KOPT-K1 (cell line): ENCODE measurements around the gene PPM1M.

ENCODE experiments used
- H3K27ac ChIP-seq: fragments of 200-600 bp; sonication (generic); 2 replicates; pipeline ENCODE4 v1.5.1; 2016; ENCODE audit warnings: antibody characterized with exemption, mild to moderate bottlenecking, low read depth, low read length; ENCODE audit not compliant: poor library complexity, severe bottlenecking
- H3K36me3 ChIP-seq: fragments of 200-600 bp; sonication (generic); 2 replicates; pipeline ENCODE4 v1.5.1; 2017; ENCODE audit warnings: antibody characterized with exemption, mild to moderate bottlenecking, low read length, moderate library complexity; ENCODE audit not compliant: insufficient read depth
- H3K9me3 ChIP-seq: fragments of 200-600 bp; sonication (generic); 2 replicates; pipeline ENCODE4 v1.5.1; 2017; ENCODE audit warnings: antibody characterized with exemption, low read length, mild to moderate bottlenecking; ENCODE audit not compliant: insufficient read depth, poor library complexity, severe bottlenecking

PPM1M gene

GRCh38 chr3:52222319-52223221, 23.0 kb upstream of the PPM1M start:
- H3K36me3 ChIP-seq: peaks cover 19% of the 10 kb centered on the region; the same call in 1 of the 2 replicates
- peak overlapping the region; percentile 90 for H3K27ac ChIP-seq
- H3K9me3 ChIP-seq: no peaks in the 10 kb centered on the region

- peaks cover 30% of the 10 kb centered on the region for H3K36me3 ChIP-seq
- H3K9me3 ChIP-seq: no peaks in the 10 kb centered on the region
- peak overlapping the region; percentile 90 for H3K27ac ChIP-seq
Observed at GRCh38 chr3:52223449-52224408, 21.8 kb upstream of the PPM1M start.

DNA sequence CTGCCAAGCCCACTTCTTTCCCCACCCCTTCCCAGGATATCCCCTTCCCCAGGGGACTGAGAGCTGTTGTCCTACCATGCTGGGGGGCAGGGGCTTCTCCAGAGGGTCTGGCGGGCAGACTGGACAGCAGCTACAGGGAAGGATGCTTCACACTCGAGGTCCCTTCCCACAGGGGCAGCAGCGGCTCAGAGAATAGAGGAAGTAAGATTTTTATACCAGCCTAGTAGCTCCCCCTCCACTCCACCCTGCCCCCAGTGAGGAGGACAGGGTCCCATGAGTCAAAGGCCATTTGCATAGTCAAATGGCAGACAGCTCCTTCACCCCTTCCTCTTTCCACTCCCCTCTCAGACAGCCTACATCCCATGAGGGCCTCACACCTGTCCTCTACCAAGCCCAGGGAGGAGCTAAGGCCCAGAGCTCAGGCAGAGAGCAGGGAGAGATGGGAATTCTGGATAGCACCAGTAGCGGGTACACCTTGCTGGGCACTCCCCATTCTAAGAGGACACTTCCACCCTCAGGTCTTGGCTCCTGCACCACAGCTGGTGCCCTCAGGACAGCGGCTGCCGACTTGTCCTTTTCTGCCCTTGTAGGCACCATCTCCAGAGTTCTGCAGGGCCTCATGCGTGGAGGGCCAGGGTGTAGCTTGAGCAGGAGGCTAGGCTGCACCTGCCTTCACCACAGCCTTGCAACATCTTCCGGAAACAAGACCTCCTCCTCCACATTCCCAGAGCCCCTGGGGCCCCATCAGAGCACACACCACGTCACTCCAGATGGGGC, 19.9 kb upstream of the PPM1M start, which contains the start of gene TLR9:
TSS of gene TLR9 (minus strand) at position 194 of the 777 bp plus-strand sequence. CDS start at position 78, 116 bp downstream.
- H3K36me3 ChIP-seq: peaks cover 48% of the 10 kb centered on the region
- peak within 1 kb of the TSS; percentile 90 for H3K27ac ChIP-seq
- no peaks in the 10 kb centered on the region for H3K9me3 ChIP-seq

DNA sequence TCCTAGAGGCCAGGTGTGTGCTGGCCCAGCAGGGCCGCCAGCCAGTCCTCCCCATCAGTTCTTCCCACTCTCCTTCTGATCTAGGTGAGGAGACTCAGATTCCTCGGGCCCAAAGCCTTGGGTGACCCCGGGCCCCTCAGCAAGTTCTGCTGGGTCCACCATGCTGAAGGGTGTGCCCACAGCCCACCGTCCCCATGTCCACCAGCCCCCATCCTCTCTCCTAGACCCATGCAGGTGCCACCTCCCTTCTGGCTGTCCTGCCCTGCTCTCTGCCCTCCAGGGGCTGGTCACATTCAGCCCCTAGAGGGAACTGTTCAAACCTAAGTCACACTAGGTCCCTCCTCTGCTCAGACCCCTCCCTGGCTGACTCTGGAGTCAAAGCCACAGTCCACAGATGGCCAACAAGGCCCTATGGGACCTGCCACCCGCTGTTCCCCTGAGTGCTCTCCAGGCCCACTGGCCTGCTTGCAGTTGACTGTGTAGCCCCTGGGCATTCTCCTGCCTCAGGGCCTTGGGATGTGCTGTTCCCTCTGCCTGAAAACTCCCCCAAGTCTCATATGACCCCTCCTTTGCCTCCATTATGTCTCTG, 19.2 kb upstream of the PPM1M start:
- H3K36me3 ChIP-seq: peaks cover 48% of the 10 kb centered on the region
- H3K9me3 ChIP-seq: no peaks in the 10 kb centered on the region
- H3K27ac ChIP-seq: peak overlapping the region; percentile 90

GRCh38 chr3:52227117-52227516, 18.4 kb upstream of the PPM1M start:
- no peaks in the 10 kb centered on the region for H3K9me3 ChIP-seq
- H3K36me3 ChIP-seq: peaks cover 53% of the 10 kb centered on the region
- peak overlapping the region; percentile 90 for H3K27ac ChIP-seq

GRCh38 chr3:52227766-52228165, 17.8 kb upstream of the PPM1M start:
- H3K36me3 ChIP-seq: peaks cover 56% of the 10 kb centered on the region

DNA sequence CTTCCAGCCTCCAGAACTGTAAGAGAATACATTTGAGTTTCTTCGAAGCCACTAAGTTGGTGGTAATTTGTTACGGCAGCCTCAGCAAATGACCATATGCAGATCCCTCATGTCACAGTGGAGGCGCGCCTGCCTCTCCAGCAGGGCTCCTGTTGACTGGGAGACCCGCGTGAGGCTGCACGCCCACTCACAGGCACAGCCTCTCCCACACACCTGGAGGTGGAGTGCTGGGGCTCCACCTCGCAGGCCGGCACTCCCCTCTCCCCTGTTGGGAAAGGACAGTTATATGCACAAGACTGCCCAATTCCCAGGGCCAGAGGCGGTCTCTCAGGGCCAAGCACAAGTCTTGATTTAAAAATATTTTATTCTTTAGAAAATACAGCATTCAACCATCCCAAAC, 17.3 kb upstream of the PPM1M start:
- peaks cover 56% of the 10 kb centered on the region for H3K36me3 ChIP-seq
- no peaks in the 10 kb centered on the region for H3K9me3 ChIP-seq
- H3K27ac ChIP-seq: peak overlapping the region; percentile 90

More at GRCh38 chr3:52227766-52228165, 17.8 kb upstream of the PPM1M start:
- H3K9me3 ChIP-seq: no peaks in the 10 kb centered on the region
- H3K27ac ChIP-seq: peak overlapping the region; percentile 90

- H3K9me3 ChIP-seq: no peaks in the 10 kb centered on the region
- no peak overlapping the region for H3K27ac ChIP-seq
- H3K36me3 ChIP-seq: peaks cover 60% of the 10 kb centered on the region
Observed at GRCh38 chr3:52228751-52229291, 16.7 kb upstream of the PPM1M start.

DNA sequence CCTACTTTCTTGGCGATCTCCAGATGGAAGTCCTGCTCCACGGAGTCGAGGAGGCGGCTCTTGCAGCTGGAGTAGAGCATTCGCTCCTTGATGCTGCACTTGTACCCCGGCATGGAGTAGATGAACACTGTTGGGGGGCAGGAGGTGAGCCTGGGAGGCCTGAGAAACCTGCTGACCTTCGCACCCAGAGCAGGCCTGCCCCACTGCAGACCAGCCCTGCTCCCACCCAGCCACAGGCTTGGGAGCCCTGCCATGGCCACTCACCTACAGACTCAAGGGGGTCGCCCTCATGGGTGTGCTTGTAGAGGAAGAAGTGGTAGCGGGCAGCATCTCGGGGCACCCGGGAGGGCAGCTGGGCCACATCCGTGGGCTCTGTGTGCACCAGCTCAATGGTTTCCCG, 15.9 kb upstream of the PPM1M start:
- peaks cover 68% of the 10 kb centered on the region for H3K36me3 ChIP-seq
- H3K9me3 ChIP-seq: no peaks in the 10 kb centered on the region
- no peak overlapping the region for H3K27ac ChIP-seq

GRCh38 chr3:52230461-52230860, 15.1 kb upstream of the PPM1M start:
- Histone ChIP-seq H3K27ac (no peak overlapping the region), H3K9me3 (no peaks in the 10 kb centered on the region), H3K36me3 (peaks cover 76% of the 10 kb centered on the region)

DNA sequence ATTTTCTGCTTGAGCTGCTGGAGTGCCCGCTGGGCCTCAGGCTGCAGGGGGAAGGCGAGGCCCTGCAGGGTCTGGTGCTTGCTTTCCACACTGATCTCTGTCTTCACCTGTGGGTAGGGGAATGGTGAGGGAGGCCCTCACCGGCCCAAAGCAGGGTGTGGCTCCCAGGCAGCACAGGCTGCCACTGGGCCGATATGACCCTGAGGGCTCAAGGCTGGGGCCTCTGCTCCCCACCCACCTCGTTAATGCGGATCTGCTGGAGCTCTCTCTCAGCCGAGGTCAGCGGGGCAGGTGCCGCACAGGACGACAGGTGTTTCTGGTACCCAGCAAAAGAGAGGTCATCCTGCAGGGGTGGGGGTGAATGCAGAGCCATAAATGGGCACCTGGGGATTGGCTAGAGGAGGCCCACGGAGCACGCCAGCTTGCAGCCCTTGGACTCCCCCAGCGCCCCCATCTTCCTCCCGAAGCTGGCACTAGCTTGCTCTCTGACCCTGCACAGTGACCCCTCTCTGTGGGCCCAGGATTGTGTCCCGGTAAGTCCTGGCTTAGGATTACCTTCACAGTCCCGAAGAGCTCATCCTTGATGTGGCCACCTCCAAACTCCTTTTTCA, 14.6 kb upstream of the PPM1M start:
- Histone ChIP-seq H3K9me3 (no peaks in the 10 kb centered on the region), H3K27ac (no peak overlapping the region), H3K36me3 (peaks cover 79% of the 10 kb centered on the region)

DNA sequence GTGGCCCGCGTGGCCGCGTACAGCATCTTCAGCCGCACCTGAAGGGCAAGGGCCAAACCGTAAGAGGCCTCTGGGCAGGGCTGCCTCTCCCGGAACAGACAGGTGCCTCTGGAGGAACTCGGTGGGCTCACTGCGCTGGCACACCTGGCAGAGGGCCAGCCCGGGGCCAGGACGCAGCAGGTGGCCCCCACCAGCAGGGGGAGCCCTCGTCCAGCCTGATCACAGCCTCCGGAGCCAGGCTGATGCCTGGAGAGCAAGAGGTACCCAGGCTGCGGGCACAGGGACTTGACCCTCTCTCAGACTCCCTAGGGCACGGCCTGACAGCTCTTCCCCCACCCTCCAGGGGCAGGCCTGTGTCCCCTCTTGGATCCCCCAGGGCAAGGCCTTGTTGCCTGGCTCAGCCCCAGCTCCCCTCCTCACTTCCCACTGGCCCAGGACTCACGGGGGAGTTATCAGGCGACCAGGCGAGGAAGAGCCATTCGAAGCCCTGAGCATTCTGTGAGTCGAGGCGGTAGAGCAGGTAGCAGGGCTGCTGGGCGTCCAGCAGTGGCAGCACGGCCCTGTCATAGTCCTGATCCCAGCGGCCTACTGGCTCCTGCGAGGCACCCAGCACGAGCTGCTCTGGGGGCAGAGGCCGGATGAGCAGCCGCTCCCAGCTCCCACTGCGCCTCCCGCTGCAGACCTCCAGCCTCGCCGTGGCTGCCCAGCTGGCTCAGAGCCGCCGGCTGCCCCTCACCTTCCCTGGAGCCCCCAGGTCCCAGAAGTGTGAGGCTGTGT, 13.9 kb upstream of the PPM1M start:
- Histone ChIP-seq H3K36me3 (peaks cover 79% of the 10 kb centered on the region), H3K9me3 (no peaks in the 10 kb centered on the region), H3K27ac (no peak overlapping the region)
